Mucosa of rectum (tissue), 2 donors: ENCODE measurements around the gene CEP162.
"Not testable (repeated sequence)": the region's sequence is repeated elsewhere in the genome, so short reads cannot be mapped to it uniquely, and the experiment has no call there.

Experiments used
- H3K27ac ChIP-seq, 2 donors: one replicate each; pipeline ENCODE4 v1.7.0; 2013; ENCODE audit warnings: inconsistent platforms in 2 of 2, low read depth in 2 of 2, low read length in 2 of 2
- H3K27me3 ChIP-seq, 2 donors: one replicate each; pipeline ENCODE4 v1.7.0; 2013; ENCODE audit warnings: low read length in 2 of 2; ENCODE audit not compliant: control insufficient read depth in 2 of 2, insufficient read depth in 2 of 2
- H3K36me3 ChIP-seq, 2 donors: one replicate each; pipeline ENCODE4 v1.7.0; 2013; ENCODE audit warnings: low read length in 2 of 2; ENCODE audit not compliant: control insufficient read depth in 2 of 2, insufficient read depth in 2 of 2
- H3K4me1 ChIP-seq, 2 donors: one replicate each; pipeline ENCODE4 v1.7.0; 2013; ENCODE audit warnings: low read length in 2 of 2, mild to moderate bottlenecking in 1 of 2; ENCODE audit not compliant: control insufficient read depth in 2 of 2, insufficient read depth in 2 of 2
- H3K4me3 ChIP-seq, 2 donors: one replicate each; pipeline ENCODE4 v1.7.0; 2013; ENCODE audit warnings: low read length in 2 of 2
- H3K9ac ChIP-seq, 2 donors: one replicate each; pipeline ENCODE4 v1.7.0; 2013; ENCODE audit warnings: low read length in 2 of 2, low read depth in 1 of 2, mild to moderate bottlenecking in 1 of 2
- H3K9me3 ChIP-seq, 2 donors: one replicate each; pipeline ENCODE4 v1.7.0; 2013; ENCODE audit warnings: low read length in 2 of 2; ENCODE audit not compliant: control insufficient read depth in 2 of 2
- donor health status: healthy.
- donor health status: Normal muscosa, but diverticular disease.

CEP162 gene

GRCh38 chr6:84228198-84228543, 728 bp upstream of the CEP162 start:
- Histone ChIP-seq H3K27ac (no peak overlapping the region), H3K9me3 (no peaks in the 10 kb centered on the region), H3K9ac (peak overlapping the region; percentile 72 to 82), H3K27me3 (peaks cover 0 to 4% of the 10 kb centered on the region in 2 donors), H3K4me1 (peaks cover 0 to 4% of the 10 kb centered on the region in 2 donors), H3K36me3 (no peaks in the 10 kb centered on the region), H3K4me3 (peak overlapping the region; percentile 97 to 99)

DNA sequence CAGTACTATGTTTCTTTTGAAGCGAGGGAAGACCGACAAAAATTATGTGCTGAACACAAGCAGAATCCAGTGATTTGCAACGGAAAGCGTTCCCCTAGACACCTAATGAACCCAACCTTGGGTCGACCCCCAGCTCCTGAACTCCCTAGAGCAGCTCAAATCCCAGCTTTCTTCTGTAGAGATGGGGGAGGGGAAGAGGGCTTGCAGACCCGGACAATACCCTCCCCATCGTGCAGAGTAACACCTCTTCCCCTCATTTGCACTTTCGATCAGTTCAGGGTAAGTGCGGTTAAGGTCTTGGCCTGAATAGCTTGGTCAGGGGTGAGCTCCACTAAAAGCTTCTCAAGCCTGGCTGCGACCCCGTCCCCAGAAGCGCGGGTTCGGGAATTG, 404 bp downstream of the CEP162 start:
- H3K4me1 ChIP-seq = peaks cover 0 to 4% of the 10 kb centered on the region in 2 donors
- peaks cover 0 to 4% of the 10 kb centered on the region in 2 donors for H3K27me3 ChIP-seq
- peak overlapping the region; percentile 72 to 82 for H3K9ac ChIP-seq
- no peaks in the 10 kb centered on the region for H3K9me3 ChIP-seq
- peak overlapping the region; percentile 97 to 99 for H3K4me3 ChIP-seq
- H3K36me3 ChIP-seq = no peaks in the 10 kb centered on the region
- peak overlapping the region in 1 of 2 donors; percentile 81 for H3K27ac ChIP-seq

DNA sequence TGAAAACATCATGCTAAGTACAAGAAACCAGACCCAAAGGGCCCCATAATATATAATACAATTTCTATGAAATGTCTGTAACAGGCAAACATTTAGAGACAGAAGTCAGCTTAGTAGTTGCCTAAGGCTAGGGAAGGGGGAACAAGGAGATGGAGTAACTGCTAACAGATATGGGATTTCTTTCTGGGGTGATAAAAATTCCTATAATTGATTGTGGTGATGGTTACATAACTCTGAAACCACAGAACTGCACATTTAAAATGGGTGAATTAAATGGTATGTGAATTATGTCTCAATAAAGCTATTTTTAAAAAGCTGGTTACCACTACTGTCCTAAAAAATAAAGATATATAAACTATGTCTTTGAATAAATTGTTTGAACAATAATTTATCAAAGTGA, 3.2 kb downstream of the CEP162 start:
- peaks cover 0 to 4% of the 10 kb centered on the region in 2 donors for H3K4me1 ChIP-seq
- H3K9ac ChIP-seq = no peak overlapping the region
- H3K9me3 ChIP-seq = no peaks in the 10 kb centered on the region
- no peaks in the 10 kb centered on the region for H3K36me3 ChIP-seq
- H3K27me3 ChIP-seq = no peaks in the 10 kb centered on the region
- no peak overlapping the region for H3K27ac ChIP-seq
- H3K4me3 ChIP-seq = no peak overlapping the region

DNA sequence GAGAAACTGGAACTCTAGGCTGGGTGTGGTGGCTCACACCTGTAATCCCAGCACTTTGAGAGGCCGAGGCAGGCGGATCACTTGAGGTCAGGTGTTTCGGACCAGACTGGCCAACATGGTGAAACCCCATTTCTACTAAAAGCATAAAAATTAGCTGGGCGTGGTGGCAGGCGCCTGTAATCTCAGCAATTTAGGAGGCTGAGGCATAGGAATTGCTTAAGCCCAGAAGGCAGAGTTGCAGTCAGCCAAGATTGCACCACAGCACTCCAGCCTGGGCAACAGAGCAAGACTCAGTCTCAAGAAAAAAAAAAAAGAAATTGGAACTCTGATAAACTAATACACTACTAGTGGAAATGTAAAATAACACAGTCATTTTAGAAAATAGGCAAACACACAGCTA, 3.8 kb downstream of the CEP162 start:
- not testable (repeated sequence) for H3K9ac ChIP-seq, H3K4me1 ChIP-seq, H3K27me3 ChIP-seq, H3K9me3 ChIP-seq, H3K36me3 ChIP-seq, H3K27ac ChIP-seq, H3K4me3 ChIP-seq

DNA sequence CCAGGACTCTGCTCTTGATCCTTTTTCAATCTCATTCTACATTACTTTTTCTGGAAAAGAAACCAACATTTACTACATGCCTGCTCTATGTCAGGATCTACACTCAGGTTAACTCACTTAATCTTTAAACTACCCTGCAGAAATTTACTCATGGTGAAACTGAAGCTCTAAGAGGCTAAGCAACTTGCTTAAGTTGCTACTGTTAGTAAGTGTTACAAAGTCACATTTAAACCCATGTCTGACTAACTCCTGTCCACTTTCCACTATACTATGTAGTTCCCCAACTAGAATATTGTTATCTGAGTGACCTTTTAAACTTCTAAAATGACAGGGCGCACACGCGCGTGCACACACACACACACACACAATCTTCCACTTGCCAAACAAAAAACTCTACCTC, 5.0 kb downstream of the CEP162 start:
- Histone ChIP-seq H3K4me3 (no peak overlapping the region), H3K27ac (no peak overlapping the region), H3K4me1 (no peaks in the 10 kb centered on the region), H3K36me3 (peaks cover 0 to 3% of the 10 kb centered on the region in 2 donors), H3K9me3 (no peaks in the 10 kb centered on the region), H3K27me3 (no peaks in the 10 kb centered on the region), H3K9ac (no peak overlapping the region)

DNA sequence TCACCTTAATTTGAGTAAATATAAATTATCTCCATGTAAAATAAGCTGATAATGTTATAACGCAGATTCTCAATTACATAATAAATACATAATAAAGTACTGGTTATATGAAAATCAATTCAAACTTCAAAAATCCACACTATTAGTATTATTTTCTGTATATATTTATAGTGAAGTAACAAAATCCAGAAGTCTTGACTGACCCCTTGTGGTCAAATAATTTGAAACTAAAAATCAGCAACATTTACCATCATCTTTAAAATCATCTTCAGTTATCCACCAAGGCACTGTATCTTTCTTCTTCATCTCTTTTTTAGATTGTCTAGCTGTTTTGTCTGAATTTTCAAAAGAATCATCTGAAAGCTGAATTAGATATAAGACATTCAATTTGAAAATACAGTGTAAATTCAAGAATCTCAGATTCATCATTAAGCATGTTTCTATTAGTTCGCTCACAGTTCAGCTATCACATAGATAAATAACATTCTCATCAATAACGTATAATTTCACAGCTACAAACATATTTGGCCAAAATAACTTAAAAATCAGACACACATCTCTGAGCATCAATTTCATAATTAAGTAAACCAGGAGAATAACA, 6.5 kb downstream of the CEP162 start:
- Histone ChIP-seq H3K36me3 (peaks cover 0 to 3% of the 10 kb centered on the region in 2 donors), H3K27ac (no peak overlapping the region), H3K9me3 (no peaks in the 10 kb centered on the region), H3K4me3 (no peak overlapping the region), H3K9ac (no peak overlapping the region), H3K4me1 (no peaks in the 10 kb centered on the region), H3K27me3 (no peaks in the 10 kb centered on the region)

DNA sequence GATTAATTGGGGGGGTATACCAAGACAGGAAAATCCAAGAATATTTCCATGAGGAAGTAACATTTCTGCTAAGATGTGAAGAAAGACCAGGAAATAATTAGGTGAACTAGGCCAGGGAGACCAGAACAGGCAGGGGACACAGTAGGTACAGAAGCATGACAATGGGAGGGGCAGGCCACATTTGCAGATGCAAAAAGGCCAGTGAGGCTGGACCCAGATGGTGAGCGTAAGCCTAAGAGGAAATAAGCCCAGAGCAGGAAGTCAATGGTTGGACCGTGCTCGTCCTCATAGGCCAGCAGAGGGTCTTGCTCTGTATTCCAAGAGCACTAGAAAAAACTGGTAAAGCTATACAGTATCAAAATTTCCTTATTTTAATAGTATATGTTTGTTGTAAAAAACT, 9.4 kb downstream of the CEP162 start:
- Histone ChIP-seq H3K9me3 (no peaks in the 10 kb centered on the region), H3K27me3 (no peaks in the 10 kb centered on the region), H3K4me1 (no peaks in the 10 kb centered on the region), H3K9ac (no peak overlapping the region), H3K4me3 (no peak overlapping the region), H3K36me3 (peaks cover 0 to 3% of the 10 kb centered on the region in 2 donors), H3K27ac (no peak overlapping the region)

DNA sequence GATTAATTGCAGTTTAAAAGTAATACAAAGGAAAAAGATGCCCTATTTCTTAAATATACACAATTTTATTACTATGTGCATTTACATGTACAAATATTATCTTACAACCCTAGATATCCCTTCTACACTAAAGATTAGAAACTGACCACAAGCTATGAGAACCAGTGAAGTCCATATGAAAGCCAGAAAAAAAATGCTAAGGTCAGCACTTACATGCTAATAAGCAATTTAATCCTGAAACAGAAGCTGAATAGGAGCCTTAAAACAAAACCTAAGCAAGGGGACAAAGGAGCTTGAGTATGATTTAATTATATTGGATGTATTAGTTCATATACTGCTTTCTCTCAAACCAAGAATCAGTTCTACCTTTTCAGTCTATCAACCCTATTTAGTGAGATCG, 14.2 kb downstream of the CEP162 start:
- no peak overlapping the region for H3K27ac ChIP-seq
- H3K36me3 ChIP-seq = peaks cover 3 to 4% of the 10 kb centered on the region in 2 donors

DNA sequence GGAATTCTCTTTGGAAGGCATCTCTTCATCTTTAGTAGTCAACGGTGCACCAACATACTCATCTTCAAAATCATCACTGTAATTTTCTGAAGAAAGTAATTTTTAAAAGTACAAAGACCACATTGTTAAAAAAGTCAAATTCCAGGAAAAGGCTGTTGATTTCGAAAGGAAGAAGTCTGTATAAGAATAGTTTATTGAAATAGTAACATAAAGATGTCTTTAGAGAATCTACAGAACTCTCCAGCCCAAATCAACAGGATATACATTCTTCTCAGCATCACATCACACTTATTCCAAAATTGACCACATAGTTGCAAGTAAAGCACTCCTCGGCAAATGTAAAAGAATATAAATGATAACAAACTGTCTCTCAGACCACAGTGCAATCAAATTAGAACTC, 23.4 kb downstream of the CEP162 start:
- Histone ChIP-seq H3K27me3 (no peaks in the 10 kb centered on the region), H3K27ac (no peak overlapping the region), H3K4me3 (no peak overlapping the region), H3K9ac (no peak overlapping the region), H3K4me1 (no peaks in the 10 kb centered on the region), H3K36me3 (peaks cover 0 to 6% of the 10 kb centered on the region in 2 donors), H3K9me3 (no peaks in the 10 kb centered on the region)

More for the DNA sequence above, 14.2 kb downstream of the CEP162 start:
- H3K27me3 ChIP-seq = no peaks in the 10 kb centered on the region
- H3K4me3 ChIP-seq = no peak overlapping the region
- no peaks in the 10 kb centered on the region for H3K9me3 ChIP-seq
- no peak overlapping the region for H3K9ac ChIP-seq
- no peaks in the 10 kb centered on the region for H3K4me1 ChIP-seq

GRCh38 chr6:84199987-84200386, 27.5 kb downstream of the CEP162 start:
- H3K36me3 ChIP-seq, H3K4me1 ChIP-seq, H3K9me3 ChIP-seq, H3K4me3 ChIP-seq, H3K27me3 ChIP-seq, H3K9ac ChIP-seq, H3K27ac ChIP-seq: not testable (repeated sequence)

- Histone ChIP-seq H3K27me3 (no peaks in the 10 kb centered on the region), H3K9me3 (no peaks in the 10 kb centered on the region), H3K27ac (no peak overlapping the region), H3K4me1 (no peaks in the 10 kb centered on the region), H3K36me3 (peaks cover 10 to 12% of the 10 kb centered on the region in 2 donors), H3K4me3 (no peak overlapping the region), H3K9ac (no peak overlapping the region)
These were observed 29.7 kb downstream of the CEP162 start for GRCh38 chr6:84197708-84198107.
